ENCODE results near the gene SNAPC5.

Gene SNAPC5

GRCh38 chr15:66452971-66453580 is 44.5 kb downstream of the SNAPC5 start:
- Mint-ChIP-seq H3K4me1 (ENCODE audit: low read depth) (peaks cover 4% of the 10 kb centered on the region), H3K9me3 (ENCODE audit: low read depth) (no peaks in the 10 kb centered on the region), H3K27me3 (no peaks in the 10 kb centered on the region), H3K4me3 (no peak overlapping the region), H3K36me3 (peaks cover 7% of the 10 kb centered on the region), H3K27ac (no peak overlapping the region)

GRCh38 chr15:66452420-66452819 is 45.1 kb downstream of the SNAPC5 start:
- peaks cover 8% of the 10 kb centered on the region for H3K36me3 Mint-ChIP-seq
- no peak overlapping the region for H3K27ac Mint-ChIP-seq
- no peaks in the 10 kb centered on the region for H3K27me3 Mint-ChIP-seq
- H3K4me1 Mint-ChIP-seq (ENCODE audit: low read depth) = peaks cover 4% of the 10 kb centered on the region
- no peak overlapping the region for H3K4me3 Mint-ChIP-seq
- no peaks in the 10 kb centered on the region for H3K9me3 Mint-ChIP-seq (ENCODE audit: low read depth)

All from activated naive CD8-positive, alpha-beta T cell (primary cell).